ENCODE data around the gene PRXL2B. TPM values are rescaled to one million over a fixed set of nuclear protein-coding genes. Genes with fewer than 3 reads are reported as not detected.

The PRXL2B gene
- total and polyA plus RNA-seq, 2 experiments from 2014 or later, result 25.5 to 44.0 TPM

GRCh38 chr1:2558861-2559260, 27.7 kb upstream of the PRXL2B start:
- no peaks in the 10 kb centered on the region; the same call in 2 of the 3 replicates for H3K36me3 Mint-ChIP-seq (ENCODE audit: low read depth)
- H3K4me3 ChIP-seq, result no peak overlapping the region
- no peak for TF ChIP-seq POLR2AphosphoS5 (IDR thresholded peaks at IDR 0.05; ENCODE audit: low read depth)
- TF ChIP-seq ETS1 (IDR thresholded peaks at IDR 0.05), result no peak
- no peak for TF ChIP-seq REST (IDR thresholded peaks at IDR 0.05; ENCODE audit: unreplicated experiment)
- no peak for TF ChIP-seq JUNB (IDR thresholded peaks at IDR 0.05; ENCODE audit: unreplicated experiment)
- no peak for TF ChIP-seq ZNF331 (CRISPR knock-in tag; IDR thresholded peaks at IDR 0.05; ENCODE audit: low read depth)
- no peak for TF ChIP-seq EZH2phosphoT487 (IDR thresholded peaks at IDR 0.05; ENCODE audit: unreplicated experiment)
- no peaks in the 10 kb centered on the region for H4K20me1 ChIP-seq (replicated peaks; ENCODE audit: insufficient read depth)
- no peak overlapping the region for H3K27ac Mint-ChIP-seq
- H3K27me3 Mint-ChIP-seq (ENCODE audit: insufficient read depth, low read depth, poor library complexity), result peaks cover 5% of the 10 kb centered on the region
- H3K36me3 ChIP-seq (ENCODE audit: insufficient read depth), result no peaks in the 10 kb centered on the region
- no peak overlapping the region for H3K4me3 Mint-ChIP-seq
- H3F3A ChIP-seq (replicated peaks; ENCODE audit: low read depth), result no peaks in the 10 kb centered on the region
- DNase-seq (ENCODE audit: low spot score) (no peak), ATAC-seq (no peak)
- peaks cover 7% of the 10 kb centered on the region; the same call in 2 of the 3 replicates for H3K4me1 Mint-ChIP-seq
- H3K9me2 ChIP-seq (ENCODE audit: insufficient read depth), result no peaks in the 10 kb centered on the region
- no peak overlapping the region for H2AFZ ChIP-seq
- H3K4me1 ChIP-seq (ENCODE audit: insufficient read depth), result no peaks in the 10 kb centered on the region
- H3K27me3 ChIP-seq (ENCODE audit: insufficient read depth), result no peaks in the 10 kb centered on the region
- no peak overlapping the region for H3K4me2 ChIP-seq
- H3K9me3 Mint-ChIP-seq, result no peaks in the 10 kb centered on the region
- no peaks in the 10 kb centered on the region for H3K79me2 ChIP-seq (replicated peaks; ENCODE audit: insufficient read depth)
- H3K27ac ChIP-seq (ENCODE audit: low read depth), result no peak overlapping the region

- no peak overlapping the region for H3K4me2 ChIP-seq
- DNase-seq (ENCODE audit: low spot score), result no peak
- TF ChIP-seq EZH2 (IDR thresholded peaks at IDR 0.05; ENCODE audit: low read depth, unreplicated experiment) (no peak), CTCF (conservative IDR thresholded peaks at IDR 0.05; ENCODE audit: low read depth in 2 of 2) (no peak), ZNF331 (CRISPR knock-in tag; IDR thresholded peaks at IDR 0.05; ENCODE audit: low read depth) (no peak), JUNB (IDR thresholded peaks at IDR 0.05; ENCODE audit: unreplicated experiment) (no peak), EZH2phosphoT487 (IDR thresholded peaks at IDR 0.05; ENCODE audit: unreplicated experiment) (no peak)
- H3K27ac ChIP-seq (ENCODE audit: low read depth), result no peak overlapping the region
- H3K27me3 Mint-ChIP-seq (ENCODE audit: insufficient read depth, low read depth, poor library complexity), result peaks cover 6% of the 10 kb centered on the region
- no peaks in the 10 kb centered on the region for H4K20me1 ChIP-seq (replicated peaks; ENCODE audit: insufficient read depth)
- H3F3A ChIP-seq (replicated peaks; ENCODE audit: low read depth), result no peaks in the 10 kb centered on the region
- no peaks in the 10 kb centered on the region for H3K36me3 ChIP-seq (ENCODE audit: insufficient read depth)
- no peak overlapping the region for H2AFZ ChIP-seq
- H3K36me3 Mint-ChIP-seq (ENCODE audit: low read depth), result no peaks in the 10 kb centered on the region; the same call in 2 of the 3 replicates
- no peaks in the 10 kb centered on the region for H3K27me3 ChIP-seq (ENCODE audit: insufficient read depth)
- no peak for ATAC-seq
- H3K79me2 ChIP-seq (replicated peaks; ENCODE audit: insufficient read depth), result no peaks in the 10 kb centered on the region
- H3K4me3 ChIP-seq, result no peak overlapping the region
- peaks cover 7% of the 10 kb centered on the region for H3K4me1 Mint-ChIP-seq
- no peaks in the 10 kb centered on the region for H3K9me3 Mint-ChIP-seq
- no peak overlapping the region for H3K4me3 Mint-ChIP-seq
- H3K4me1 ChIP-seq (ENCODE audit: insufficient read depth), result no peaks in the 10 kb centered on the region
- no peak overlapping the region for H3K27ac Mint-ChIP-seq
- no peaks in the 10 kb centered on the region for H3K9me2 ChIP-seq (ENCODE audit: insufficient read depth)
Measured at GRCh38 chr1:2559509-2560298, 26.9 kb upstream of the PRXL2B start.
